ENCODE data around the gene SMC5. TPM values are rescaled to one million over a fixed set of nuclear protein-coding genes. Genes with fewer than 3 reads are reported as not detected.
"Not testable (repeated sequence)": the region's sequence is repeated elsewhere in the genome, so short reads cannot be mapped to it uniquely, and the experiment has no call there.

Gene SMC5
- total and polyA plus RNA-seq, 4 donors = 9.8 to 90.5 (median 19.1) TPM

DNA sequence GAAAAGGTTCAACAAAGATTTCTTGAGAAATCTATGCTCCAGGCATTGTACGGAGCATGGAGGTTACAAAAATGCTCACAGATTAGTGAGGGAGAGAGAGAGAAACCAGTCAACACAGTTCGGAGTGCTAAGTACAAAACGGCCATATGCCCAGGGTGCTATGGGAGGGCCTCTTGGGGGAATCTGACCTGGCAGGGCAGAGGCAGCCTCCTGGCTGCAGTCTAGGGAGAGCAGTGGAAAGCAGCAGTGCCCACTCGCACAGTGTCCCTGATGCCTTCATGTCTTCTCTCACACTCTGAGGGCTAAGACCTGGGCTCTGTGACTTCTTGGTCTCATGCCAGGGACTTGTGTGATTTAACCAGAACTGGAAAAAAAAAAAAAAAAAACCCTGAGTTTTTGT, 29.8 kb upstream of the SMC5 start:
- ATAC-seq (ENCODE audit: insufficient read depth, low FRiP score) (no peak), DNase-seq (peak; percentile 24 to 59 (median 52))
- Histone ChIP-seq H3K9ac (ENCODE audit: insufficient read depth in 1 of 2, low read length in 2 of 2) (peak overlapping the region in 1 of 2 donors; percentile 31), H3K4me3 (no peak overlapping the region), H3K9me3 (ENCODE audit: control insufficient read depth in 4 of 4, insufficient read depth in 3 of 4, low read length in 3 of 4) (peaks cover 0 to 2% (median under 1%) of the 10 kb centered on the region in 4 donors), H3K27ac (ENCODE audit: low read depth in 1 of 2, low read length in 1 of 2) (peak overlapping the region in 1 of 2 donors; percentile 19), H3K27me3 (ENCODE audit: control insufficient read depth in 3 of 3, insufficient read depth in 3 of 3, low read length in 2 of 3) (no peaks in the 10 kb centered on the region), H3K4me1 (ENCODE audit: control insufficient read depth in 5 of 5, insufficient read depth in 5 of 5, low read length in 5 of 5) (peaks cover 0 to 15% (median 0%) of the 10 kb centered on the region in 5 donors), H3K36me3 (ENCODE audit: control insufficient read depth in 4 of 4, insufficient read depth in 4 of 4, low read length in 4 of 4) (no peaks in the 10 kb centered on the region)
- TF ChIP-seq, protein P1, sequence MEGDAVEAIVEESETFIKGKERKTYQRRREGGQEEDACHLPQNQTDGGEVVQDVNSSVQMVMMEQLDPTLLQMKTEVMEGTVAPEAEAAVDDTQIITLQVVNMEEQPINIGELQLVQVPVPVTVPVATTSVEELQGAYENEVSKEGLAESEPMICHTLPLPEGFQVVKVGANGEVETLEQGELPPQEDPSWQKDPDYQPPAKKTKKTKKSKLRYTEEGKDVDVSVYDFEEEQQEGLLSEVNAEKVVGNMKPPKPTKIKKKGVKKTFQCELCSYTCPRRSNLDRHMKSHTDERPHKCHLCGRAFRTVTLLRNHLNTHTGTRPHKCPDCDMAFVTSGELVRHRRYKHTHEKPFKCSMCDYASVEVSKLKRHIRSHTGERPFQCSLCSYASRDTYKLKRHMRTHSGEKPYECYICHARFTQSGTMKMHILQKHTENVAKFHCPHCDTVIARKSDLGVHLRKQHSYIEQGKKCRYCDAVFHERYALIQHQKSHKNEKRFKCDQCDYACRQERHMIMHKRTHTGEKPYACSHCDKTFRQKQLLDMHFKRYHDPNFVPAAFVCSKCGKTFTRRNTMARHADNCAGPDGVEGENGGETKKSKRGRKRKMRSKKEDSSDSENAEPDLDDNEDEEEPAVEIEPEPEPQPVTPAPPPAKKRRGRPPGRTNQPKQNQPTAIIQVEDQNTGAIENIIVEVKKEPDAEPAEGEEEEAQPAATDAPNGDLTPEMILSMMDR (IDR thresholded peaks at IDR 0.05; ENCODE audit: control extremely low read depth, extremely low read depth) = no peak
- 80 to 82% methylated on average over 4 of the region's 4 CpGs for WGBS, 2 donors

DNA sequence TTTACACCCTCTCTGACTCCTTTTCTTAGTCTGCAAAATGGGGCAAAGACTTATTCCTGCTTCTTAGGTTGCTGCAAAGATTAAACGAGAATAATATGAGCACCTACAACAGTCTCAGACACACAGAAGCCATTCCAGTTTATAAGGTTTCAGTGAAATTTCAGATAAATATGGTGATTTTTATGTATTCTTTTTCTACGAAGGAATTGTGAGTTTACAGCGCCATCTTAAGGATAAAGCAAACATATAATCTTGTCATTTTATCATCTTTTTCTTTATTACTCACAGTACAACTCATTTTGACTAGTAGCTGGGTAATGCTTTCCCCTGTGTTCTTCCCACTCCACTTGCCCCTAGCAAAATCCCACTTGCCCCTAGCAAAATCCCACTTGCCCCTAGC, 29.2 kb upstream of the SMC5 start:
- Histone ChIP-seq H3K36me3 (ENCODE audit: control insufficient read depth in 4 of 4, insufficient read depth in 4 of 4, low read length in 4 of 4) (no peaks in the 10 kb centered on the region), H3K9ac (ENCODE audit: insufficient read depth in 1 of 2, low read length in 2 of 2) (no peak overlapping the region), H3K4me3 (no peak overlapping the region), H3K9me3 (ENCODE audit: control insufficient read depth in 4 of 4, insufficient read depth in 3 of 4, low read length in 3 of 4) (peaks cover 0 to 3% (median 1%) of the 10 kb centered on the region in 4 donors), H3K27ac (ENCODE audit: low read depth in 1 of 2, low read length in 1 of 2) (no peak overlapping the region), H3K4me1 (ENCODE audit: control insufficient read depth in 5 of 5, insufficient read depth in 5 of 5, low read length in 5 of 5) (peaks cover 0 to 15% (median 0%) of the 10 kb centered on the region in 5 donors), H3K27me3 (ENCODE audit: control insufficient read depth in 3 of 3, insufficient read depth in 3 of 3, low read length in 2 of 3) (no peaks in the 10 kb centered on the region)
- TF ChIP-seq, protein P1 (IDR thresholded peaks at IDR 0.05; ENCODE audit: control extremely low read depth, extremely low read depth) = no peak
- DNase-seq (peak in 2 of 3 donors; percentile 67), ATAC-seq (ENCODE audit: insufficient read depth, low FRiP score) (no peak)
- WGBS, 2 donors = 75% methylated on average over 3 of the region's 3 CpGs

DNA sequence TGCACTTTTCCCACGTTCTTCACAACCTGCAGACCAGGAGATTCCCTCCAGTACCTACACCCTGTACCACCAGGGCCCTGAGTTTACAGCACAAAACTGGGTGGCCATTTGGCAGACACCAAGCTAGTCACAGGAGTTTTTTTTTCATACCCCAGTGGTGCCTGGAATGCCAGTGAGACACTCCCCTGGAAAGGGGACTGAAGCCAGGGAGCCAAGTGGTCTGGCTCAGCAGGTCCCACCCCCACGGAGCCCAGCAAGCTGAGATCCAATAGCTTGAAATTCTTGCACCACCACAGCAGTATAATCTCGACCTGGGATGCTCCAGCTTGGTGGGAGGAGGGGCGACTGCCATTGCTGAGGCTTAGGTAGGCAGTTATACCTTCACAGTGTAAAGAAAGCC, 26.3 kb upstream of the SMC5 start:
- no peak overlapping the region for H3K27ac ChIP-seq (ENCODE audit: low read depth in 1 of 2, low read length in 1 of 2)
- 42 to 61% methylated on average over 4 of the region's 4 CpGs for WGBS, 2 donors
- H3K9me3 ChIP-seq (ENCODE audit: control insufficient read depth in 4 of 4, insufficient read depth in 3 of 4, low read length in 3 of 4) = peaks cover 0 to 3% (median 0%) of the 10 kb centered on the region in 4 donors
- ATAC-seq (ENCODE audit: insufficient read depth, low FRiP score) (no peak), DNase-seq (no peak)
- no peaks in the 10 kb centered on the region for H3K27me3 ChIP-seq (ENCODE audit: control insufficient read depth in 3 of 3, insufficient read depth in 3 of 3, low read length in 2 of 3)
- H3K9ac ChIP-seq (ENCODE audit: insufficient read depth in 1 of 2, low read length in 2 of 2) = no peak overlapping the region
- TF ChIP-seq, protein P1 (IDR thresholded peaks at IDR 0.05; ENCODE audit: control extremely low read depth, extremely low read depth) = no peak
- H3K4me3 ChIP-seq = no peak overlapping the region
- no peaks in the 10 kb centered on the region for H3K36me3 ChIP-seq (ENCODE audit: control insufficient read depth in 4 of 4, insufficient read depth in 4 of 4, low read length in 4 of 4)
- peaks cover 0 to 15% (median 0%) of the 10 kb centered on the region in 5 donors for H3K4me1 ChIP-seq (ENCODE audit: control insufficient read depth in 5 of 5, insufficient read depth in 5 of 5, low read length in 5 of 5)

DNA sequence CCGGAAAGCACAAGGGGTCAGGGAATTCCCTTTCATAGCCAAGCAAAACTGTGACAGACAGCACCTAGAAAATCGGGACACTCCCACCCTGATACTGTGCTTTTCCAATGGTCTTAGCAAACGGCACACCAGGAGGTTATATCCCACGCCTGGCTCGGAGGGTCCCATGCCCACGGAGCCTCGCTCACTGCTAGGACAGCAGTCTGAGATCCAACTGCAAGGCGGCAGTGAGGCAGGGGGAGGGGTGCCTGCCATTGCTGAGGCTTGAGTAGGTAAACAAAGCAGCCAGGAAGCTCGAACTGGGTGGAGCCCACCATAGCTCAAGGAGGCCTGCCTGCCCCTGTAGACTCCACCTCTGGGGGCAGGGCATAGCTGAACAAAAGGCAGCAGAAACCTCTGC, 24.6 kb upstream of the SMC5 start:
- not testable (repeated sequence) for H3K4me1 ChIP-seq (ENCODE audit: control insufficient read depth in 5 of 5, insufficient read depth in 5 of 5, low read length in 5 of 5); H3K9me3 ChIP-seq (ENCODE audit: control insufficient read depth in 4 of 4, insufficient read depth in 3 of 4, low read length in 3 of 4); H3K27me3 ChIP-seq (ENCODE audit: control insufficient read depth in 3 of 3, insufficient read depth in 3 of 3, low read length in 2 of 3); H3K4me3 ChIP-seq; DNase-seq; H3K36me3 ChIP-seq (ENCODE audit: control insufficient read depth in 4 of 4, insufficient read depth in 4 of 4, low read length in 4 of 4); H3K27ac ChIP-seq (ENCODE audit: low read depth in 1 of 2, low read length in 1 of 2); H3K9ac ChIP-seq (ENCODE audit: insufficient read depth in 1 of 2, low read length in 2 of 2); ATAC-seq (ENCODE audit: insufficient read depth, low FRiP score)
- WGBS, 2 donors = 89 to 97% methylated on average over 8 to 9 of the region's 9 CpGs

DNA sequence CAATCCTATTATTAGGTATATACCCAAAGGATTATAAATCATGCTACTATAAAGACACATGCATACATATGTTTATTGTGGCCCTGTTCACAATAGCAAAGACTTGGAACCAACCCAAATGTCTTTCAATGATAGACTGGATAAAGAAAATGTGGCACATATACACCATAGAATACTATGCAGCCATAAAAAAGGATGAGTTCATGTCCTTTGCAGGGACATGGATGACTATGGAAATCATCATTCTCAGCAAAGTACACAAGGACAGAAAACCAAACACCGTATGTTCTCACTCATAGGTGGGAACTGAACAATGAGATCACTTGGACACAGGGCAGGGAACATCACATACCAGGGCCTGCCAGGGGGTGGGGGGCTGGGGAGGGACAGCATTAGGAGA, 12.8 kb upstream of the SMC5 start:
- WGBS, 2 donors = 92 to 96% methylated on average over 1 of the region's 1 CpG
- not testable (repeated sequence) for ATAC-seq (ENCODE audit: insufficient read depth, low FRiP score); DNase-seq; H3K27me3 ChIP-seq (ENCODE audit: control insufficient read depth in 3 of 3, insufficient read depth in 3 of 3, low read length in 2 of 3); H3K4me3 ChIP-seq; H3K27ac ChIP-seq (ENCODE audit: low read depth in 1 of 2, low read length in 1 of 2); H3K9me3 ChIP-seq (ENCODE audit: control insufficient read depth in 4 of 4, insufficient read depth in 3 of 4, low read length in 3 of 4); H3K9ac ChIP-seq (ENCODE audit: insufficient read depth in 1 of 2, low read length in 2 of 2); H3K36me3 ChIP-seq (ENCODE audit: control insufficient read depth in 4 of 4, insufficient read depth in 4 of 4, low read length in 4 of 4); H3K4me1 ChIP-seq (ENCODE audit: control insufficient read depth in 5 of 5, insufficient read depth in 5 of 5, low read length in 5 of 5)
